Measurements from ENCODE around the gene TOE1.

DNA sequence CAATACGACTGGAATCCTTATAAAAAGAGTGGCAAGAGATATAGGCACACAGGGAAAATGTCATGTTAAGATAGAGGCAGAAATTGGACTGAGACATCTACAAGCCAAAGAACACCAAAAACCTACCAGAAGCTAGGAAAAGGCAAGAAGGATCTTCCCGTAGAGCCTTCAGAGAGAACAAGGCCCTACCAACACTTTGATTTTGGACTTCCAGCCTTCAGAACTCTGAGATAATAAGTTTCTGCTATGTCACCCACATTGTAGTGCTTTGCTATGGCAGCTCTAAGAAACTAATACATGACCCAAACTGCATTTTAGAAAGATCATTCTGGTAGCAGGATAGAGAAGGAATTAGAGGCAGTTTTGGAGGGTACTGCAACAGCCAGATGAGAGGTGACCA lies 24.3 kb downstream of the TOE1 start:
- TF ChIP-seq POLR2A (IDR thresholded peaks at IDR 0.05): no peak
- TF ChIP-seq, protein P1, sequence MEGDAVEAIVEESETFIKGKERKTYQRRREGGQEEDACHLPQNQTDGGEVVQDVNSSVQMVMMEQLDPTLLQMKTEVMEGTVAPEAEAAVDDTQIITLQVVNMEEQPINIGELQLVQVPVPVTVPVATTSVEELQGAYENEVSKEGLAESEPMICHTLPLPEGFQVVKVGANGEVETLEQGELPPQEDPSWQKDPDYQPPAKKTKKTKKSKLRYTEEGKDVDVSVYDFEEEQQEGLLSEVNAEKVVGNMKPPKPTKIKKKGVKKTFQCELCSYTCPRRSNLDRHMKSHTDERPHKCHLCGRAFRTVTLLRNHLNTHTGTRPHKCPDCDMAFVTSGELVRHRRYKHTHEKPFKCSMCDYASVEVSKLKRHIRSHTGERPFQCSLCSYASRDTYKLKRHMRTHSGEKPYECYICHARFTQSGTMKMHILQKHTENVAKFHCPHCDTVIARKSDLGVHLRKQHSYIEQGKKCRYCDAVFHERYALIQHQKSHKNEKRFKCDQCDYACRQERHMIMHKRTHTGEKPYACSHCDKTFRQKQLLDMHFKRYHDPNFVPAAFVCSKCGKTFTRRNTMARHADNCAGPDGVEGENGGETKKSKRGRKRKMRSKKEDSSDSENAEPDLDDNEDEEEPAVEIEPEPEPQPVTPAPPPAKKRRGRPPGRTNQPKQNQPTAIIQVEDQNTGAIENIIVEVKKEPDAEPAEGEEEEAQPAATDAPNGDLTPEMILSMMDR (IDR thresholded peaks at IDR 0.05): no peak
- TF ChIP-seq EP300 (IDR thresholded peaks at IDR 0.05): no peak
